ENCODE results near the gene KIF3C. TPM values are rescaled to one million over a fixed set of nuclear protein-coding genes. Genes with fewer than 3 reads are reported as not detected.

Gene KIF3C
- total and polyA plus RNA-seq, 2 experiments from 2014 or later = 5.4 to 5.6 TPM

DNA sequence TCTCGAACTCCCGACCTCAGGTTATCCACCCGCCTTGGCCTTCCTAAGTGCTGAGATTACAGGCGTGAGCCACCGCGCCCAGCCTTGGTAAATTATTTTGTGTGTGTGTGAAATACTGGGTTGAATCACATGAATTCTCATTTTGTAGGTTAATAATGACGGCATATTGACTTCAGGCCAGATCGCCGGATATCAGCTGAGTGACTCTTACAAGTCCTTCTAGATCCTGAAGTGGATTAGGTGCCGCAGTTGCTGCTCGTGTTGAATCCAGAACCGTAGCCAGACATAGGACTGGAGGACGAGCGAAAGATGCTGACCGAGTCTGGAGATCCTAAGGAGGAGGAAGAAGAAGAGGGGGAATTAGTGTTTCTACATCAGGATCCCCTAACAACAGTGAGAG lies 12.2 kb upstream of the KIF3C start:
- Histone ChIP-seq H3K27me3 (peaks cover 66% of the 10 kb centered on the region), H3K4me3 (no peak overlapping the region), H3K9me3 (ENCODE audit: low read depth) (no peaks in the 10 kb centered on the region), H3K27ac (no peak overlapping the region), H3K36me3 (no peaks in the 10 kb centered on the region), H3K4me1 (ENCODE audit: low read depth) (no peaks in the 10 kb centered on the region)
- no peak for DNase-seq (ENCODE audit: low read depth in 1 of 2, low spot score in 1 of 2)
- TF ChIP-seq, protein P1, sequence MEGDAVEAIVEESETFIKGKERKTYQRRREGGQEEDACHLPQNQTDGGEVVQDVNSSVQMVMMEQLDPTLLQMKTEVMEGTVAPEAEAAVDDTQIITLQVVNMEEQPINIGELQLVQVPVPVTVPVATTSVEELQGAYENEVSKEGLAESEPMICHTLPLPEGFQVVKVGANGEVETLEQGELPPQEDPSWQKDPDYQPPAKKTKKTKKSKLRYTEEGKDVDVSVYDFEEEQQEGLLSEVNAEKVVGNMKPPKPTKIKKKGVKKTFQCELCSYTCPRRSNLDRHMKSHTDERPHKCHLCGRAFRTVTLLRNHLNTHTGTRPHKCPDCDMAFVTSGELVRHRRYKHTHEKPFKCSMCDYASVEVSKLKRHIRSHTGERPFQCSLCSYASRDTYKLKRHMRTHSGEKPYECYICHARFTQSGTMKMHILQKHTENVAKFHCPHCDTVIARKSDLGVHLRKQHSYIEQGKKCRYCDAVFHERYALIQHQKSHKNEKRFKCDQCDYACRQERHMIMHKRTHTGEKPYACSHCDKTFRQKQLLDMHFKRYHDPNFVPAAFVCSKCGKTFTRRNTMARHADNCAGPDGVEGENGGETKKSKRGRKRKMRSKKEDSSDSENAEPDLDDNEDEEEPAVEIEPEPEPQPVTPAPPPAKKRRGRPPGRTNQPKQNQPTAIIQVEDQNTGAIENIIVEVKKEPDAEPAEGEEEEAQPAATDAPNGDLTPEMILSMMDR (IDR thresholded peaks at IDR 0.05; ENCODE audit: low read depth, low read length) = no peak

DNA sequence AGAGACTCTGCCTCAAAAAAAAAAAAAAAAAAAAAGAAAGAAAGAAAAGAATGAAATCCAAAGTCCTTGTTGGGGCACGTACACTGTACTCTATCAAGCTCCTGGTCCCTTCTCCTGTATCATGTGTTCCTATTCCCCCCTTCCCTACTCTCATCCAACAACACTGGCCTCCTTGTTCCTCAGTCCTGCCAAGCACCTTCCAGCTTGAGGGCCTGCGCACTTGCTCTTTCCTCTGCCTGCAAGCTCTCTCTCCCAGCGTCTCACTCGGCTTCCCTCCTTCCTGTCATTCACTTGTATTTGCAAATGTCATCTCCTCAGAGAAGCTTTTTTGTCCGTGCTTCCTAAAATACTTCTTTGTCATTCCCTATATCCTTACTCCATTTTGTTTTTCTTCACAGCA lies 10.8 kb upstream of the KIF3C start:
- H3K9me3 ChIP-seq (ENCODE audit: low read depth) = no peaks in the 10 kb centered on the region
- H3K36me3 ChIP-seq = no peaks in the 10 kb centered on the region
- H3K27me3 ChIP-seq = peaks cover 75% of the 10 kb centered on the region
- no peak for DNase-seq (ENCODE audit: low read depth in 1 of 2, low spot score in 1 of 2)
- no peak overlapping the region for H3K27ac ChIP-seq
- TF ChIP-seq, protein P1 (IDR thresholded peaks at IDR 0.05; ENCODE audit: low read depth, low read length) = no peak
- no peaks in the 10 kb centered on the region for H3K4me1 ChIP-seq (ENCODE audit: low read depth)
- H3K4me3 ChIP-seq = no peak overlapping the region

DNA sequence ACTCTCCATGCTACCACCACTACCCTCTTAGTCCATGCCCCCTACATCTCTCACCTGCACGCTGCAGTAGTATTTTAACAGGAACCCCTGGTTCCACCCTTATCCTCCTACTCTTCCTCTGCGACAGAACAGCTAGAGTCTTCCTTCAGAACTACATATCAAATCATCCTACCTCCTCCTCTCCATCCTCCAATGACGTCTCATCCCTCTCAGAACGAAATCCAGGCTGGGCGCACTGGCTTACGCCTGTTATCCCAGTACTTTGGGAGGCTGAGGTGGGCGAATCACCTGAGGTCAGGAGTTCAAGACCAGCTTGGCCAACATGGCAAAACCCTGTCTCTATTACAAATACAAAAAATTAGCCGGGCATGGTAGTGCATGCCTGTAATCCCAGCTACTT lies 10.3 kb upstream of the KIF3C start:
- TF ChIP-seq, protein P1 (IDR thresholded peaks at IDR 0.05; ENCODE audit: low read depth, low read length) = no peak
- no peak for DNase-seq (ENCODE audit: low read depth in 1 of 2, low spot score in 1 of 2)

DNA sequence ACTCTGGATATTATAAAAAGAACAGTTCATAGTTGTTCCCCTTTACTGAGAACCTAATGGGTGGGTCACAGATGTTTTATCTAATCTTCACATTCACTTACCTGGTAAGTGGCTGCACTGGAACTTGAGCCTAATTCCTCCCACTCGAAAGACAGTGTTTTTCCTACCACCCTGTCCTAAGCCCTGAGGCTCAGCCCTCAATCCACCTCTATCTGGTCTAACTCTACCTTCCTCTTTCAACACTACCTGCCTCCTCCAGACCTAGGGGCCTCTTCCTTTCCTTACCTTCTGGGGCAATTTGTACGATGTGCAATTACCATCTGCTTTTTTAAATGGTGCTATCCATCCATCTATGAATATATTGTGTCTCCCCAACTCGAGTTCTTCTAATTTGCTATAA lies 9.7 kb upstream of the KIF3C start:
- TF ChIP-seq, protein P1 (IDR thresholded peaks at IDR 0.05; ENCODE audit: low read depth, low read length) = no peak
- Histone ChIP-seq H3K4me1 (ENCODE audit: low read depth) (no peaks in the 10 kb centered on the region), H3K27me3 (peaks cover 71% of the 10 kb centered on the region), H3K9me3 (ENCODE audit: low read depth) (no peaks in the 10 kb centered on the region), H3K27ac (no peak overlapping the region), H3K36me3 (no peaks in the 10 kb centered on the region), H3K4me3 (no peak overlapping the region)
- DNase-seq (ENCODE audit: low read depth in 1 of 2, low spot score in 1 of 2) = no peak

More for the DNA sequence above, 10.3 kb upstream of the KIF3C start:
- H3K4me3 ChIP-seq = no peak overlapping the region
- no peak overlapping the region for H3K27ac ChIP-seq
- H3K36me3 ChIP-seq = no peaks in the 10 kb centered on the region
- no peaks in the 10 kb centered on the region for H3K9me3 ChIP-seq (ENCODE audit: low read depth)
- H3K27me3 ChIP-seq = peaks cover 71% of the 10 kb centered on the region
- no peaks in the 10 kb centered on the region for H3K4me1 ChIP-seq (ENCODE audit: low read depth)

DNA sequence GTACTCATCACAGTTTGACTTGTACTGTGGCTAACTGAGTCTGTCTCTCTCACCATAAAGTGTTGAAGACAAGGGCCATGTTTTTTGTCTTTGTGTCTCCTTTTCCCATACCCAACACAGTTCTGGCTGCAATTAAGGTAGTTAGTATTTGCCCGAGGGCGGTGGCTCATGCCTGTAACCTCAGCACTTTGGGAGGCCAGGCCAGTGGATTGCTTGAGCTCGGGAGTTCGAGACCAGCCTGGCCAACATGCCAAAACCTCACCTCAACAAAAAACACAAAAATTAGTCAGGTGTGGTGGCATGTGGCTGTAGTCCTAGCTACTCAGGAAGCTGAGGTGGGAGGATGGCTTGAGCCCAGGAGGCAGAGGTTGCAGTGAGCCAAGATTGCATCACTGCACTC lies 6.9 kb upstream of the KIF3C start:
- TF ChIP-seq, protein P1 (IDR thresholded peaks at IDR 0.05; ENCODE audit: low read depth, low read length) = no peak
- peaks cover 57% of the 10 kb centered on the region for H3K27me3 ChIP-seq
- DNase-seq (ENCODE audit: low read depth in 1 of 2, low spot score in 1 of 2) = no peak
- H3K4me3 ChIP-seq = no peak overlapping the region
- H3K9me3 ChIP-seq (ENCODE audit: low read depth) = no peaks in the 10 kb centered on the region
- no peak overlapping the region for H3K27ac ChIP-seq
- H3K36me3 ChIP-seq = no peaks in the 10 kb centered on the region
- H3K4me1 ChIP-seq (ENCODE audit: low read depth) = no peaks in the 10 kb centered on the region

DNA sequence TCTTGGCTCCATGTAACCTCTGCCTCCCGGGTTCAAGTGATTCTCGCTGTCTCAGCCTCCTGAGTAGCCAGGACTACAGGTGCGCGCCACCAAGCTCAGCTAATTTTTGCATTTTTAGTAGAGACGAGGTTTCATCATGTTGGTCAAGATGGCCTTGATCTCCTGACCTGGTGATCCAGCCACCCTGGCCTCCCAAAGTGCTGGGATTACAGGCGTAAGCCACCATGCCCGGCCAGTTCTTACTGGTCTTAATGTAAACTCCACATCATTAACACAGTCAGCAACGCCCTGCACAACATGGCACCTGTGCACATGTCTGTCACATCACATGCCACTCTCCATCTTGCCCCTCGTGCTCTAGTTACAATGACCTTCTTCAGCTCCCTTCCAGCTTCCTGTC lies 5.8 kb upstream of the KIF3C start:
- DNase-seq (ENCODE audit: low read depth in 1 of 2, low spot score in 1 of 2) = no peak
- Histone ChIP-seq H3K27me3 (peaks cover 57% of the 10 kb centered on the region), H3K4me1 (ENCODE audit: low read depth) (no peaks in the 10 kb centered on the region), H3K9me3 (ENCODE audit: low read depth) (no peaks in the 10 kb centered on the region), H3K4me3 (no peak overlapping the region), H3K36me3 (no peaks in the 10 kb centered on the region), H3K27ac (no peak overlapping the region)
- TF ChIP-seq, protein P1 (IDR thresholded peaks at IDR 0.05; ENCODE audit: low read depth, low read length) = no peak
